ENCODE data around the gene LEO1.

LEO1 gene

GRCh38 chr15:51909584-51909983, 62.0 kb downstream of the LEO1 start:
- DNase-seq (ENCODE audit: insufficient read length, low spot score): no peak
- TF ChIP-seq SPI1 (IDR thresholded peaks at IDR 0.05; ENCODE audit: low read depth, low read length) (no peak), POLR2A (IDR thresholded peaks at IDR 0.05; ENCODE audit: low read depth, low read length) (no peak), PAX5 (IDR thresholded peaks at IDR 0.05; ENCODE audit: insufficient read depth, low read length, severe bottlenecking) (no peak), POU2F2 (IDR thresholded peaks at IDR 0.05; ENCODE audit: low read depth, low read length) (no peak), POLR2AphosphoS5 (IDR thresholded peaks at IDR 0.05; ENCODE audit: low read depth, low read length) (no peak), TAF1 (IDR thresholded peaks at IDR 0.05; ENCODE audit: low read depth, low read length) (no peak)
- FAIRE-seq: no peak

DNA sequence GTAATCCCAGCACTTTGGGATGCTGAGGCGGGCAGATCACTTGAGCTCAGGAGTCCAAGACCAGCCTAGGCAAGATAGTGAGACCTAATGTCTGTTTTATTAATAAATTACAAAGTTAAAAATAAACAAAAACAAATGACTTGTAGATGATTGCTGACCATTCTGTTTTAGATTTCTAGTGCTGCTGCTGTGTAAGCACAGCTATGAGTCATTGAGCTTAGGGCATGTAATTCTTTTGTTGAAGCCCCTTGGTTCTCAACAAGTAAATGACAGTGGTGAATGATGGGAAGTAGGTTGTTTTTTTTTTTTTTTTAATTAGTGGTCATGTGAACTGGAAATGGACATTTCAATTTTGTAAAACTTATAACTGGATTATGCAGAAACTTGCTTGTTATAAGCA, 63.3 kb downstream of the LEO1 start:
- TF ChIP-seq TAF1 (IDR thresholded peaks at IDR 0.05; ENCODE audit: low read depth, low read length): no peak
- no peak for TF ChIP-seq SPI1 (IDR thresholded peaks at IDR 0.05; ENCODE audit: low read depth, low read length)
- no peak for TF ChIP-seq POU2F2 (IDR thresholded peaks at IDR 0.05; ENCODE audit: low read depth, low read length)
- DNase-seq (ENCODE audit: insufficient read length, low spot score) (no peak), FAIRE-seq (no peak)

- no peak for FAIRE-seq
- TF ChIP-seq POU2F2 (IDR thresholded peaks at IDR 0.05; ENCODE audit: low read depth, low read length) (no peak), POLR2A (IDR thresholded peaks at IDR 0.05; ENCODE audit: low read depth, low read length) (no peak), SPI1 (IDR thresholded peaks at IDR 0.05; ENCODE audit: low read depth, low read length) (no peak), POLR2AphosphoS5 (IDR thresholded peaks at IDR 0.05; ENCODE audit: low read depth, low read length) (no peak), TAF1 (IDR thresholded peaks at IDR 0.05; ENCODE audit: low read depth, low read length) (no peak), PAX5 (IDR thresholded peaks at IDR 0.05; ENCODE audit: insufficient read depth, low read length, severe bottlenecking) (no peak)
- no peak for DNase-seq (ENCODE audit: insufficient read length, low spot score)
Observed at GRCh38 chr15:51907136-51907862, 64.3 kb downstream of the LEO1 start.

DNA sequence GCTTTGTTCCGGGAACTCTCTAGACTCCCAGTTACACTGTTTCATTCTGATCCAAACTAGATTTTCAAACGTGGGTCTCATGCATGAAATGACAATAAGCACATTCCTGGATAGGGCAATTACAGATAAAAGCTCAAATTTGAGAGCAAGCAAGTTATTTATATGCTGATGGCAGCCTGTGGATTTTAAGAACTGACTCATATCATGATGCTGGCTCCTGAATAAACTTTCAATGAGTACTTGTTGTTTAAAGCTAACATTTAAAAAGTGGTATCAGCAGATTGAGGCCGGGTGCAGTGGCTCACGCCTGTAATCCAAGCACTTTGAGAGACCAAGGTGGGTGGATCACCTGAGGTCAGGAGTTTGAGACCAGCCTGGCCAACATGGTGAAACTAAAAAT, 66.6 kb downstream of the LEO1 start:
- DNase-seq (ENCODE audit: insufficient read length, low spot score) (no peak), FAIRE-seq (no peak)
- TF ChIP-seq POU2F2 (IDR thresholded peaks at IDR 0.05; ENCODE audit: low read depth, low read length) (no peak), POLR2A (IDR thresholded peaks at IDR 0.05; ENCODE audit: low read depth, low read length) (no peak), POLR2AphosphoS5 (IDR thresholded peaks at IDR 0.05; ENCODE audit: low read depth, low read length) (no peak), PAX5 (IDR thresholded peaks at IDR 0.05; ENCODE audit: insufficient read depth, low read length, severe bottlenecking) (no peak), SPI1 (IDR thresholded peaks at IDR 0.05; ENCODE audit: low read depth, low read length) (no peak), TAF1 (IDR thresholded peaks at IDR 0.05; ENCODE audit: low read depth, low read length) (no peak)

DNA sequence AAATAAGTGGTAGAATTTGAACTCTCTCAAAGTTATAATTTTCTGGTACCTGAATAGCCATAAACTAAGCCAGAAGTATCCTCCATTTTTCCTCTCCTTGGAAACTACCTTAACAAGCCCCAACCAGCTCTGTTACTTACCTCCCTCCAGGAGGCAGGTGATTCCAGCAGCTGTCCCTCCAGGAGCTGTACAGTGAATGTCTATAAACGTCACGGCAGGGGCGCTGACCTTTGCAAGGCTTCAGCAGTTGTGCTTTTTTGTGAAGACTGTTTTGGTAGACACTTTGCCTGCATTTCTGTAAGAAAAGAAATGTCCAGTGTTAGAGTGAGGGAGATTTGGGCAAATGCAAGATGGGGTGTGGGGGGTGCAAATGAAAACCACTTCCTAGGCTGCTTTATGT, 67.2 kb downstream of the LEO1 start:
- FAIRE-seq (no peak), DNase-seq (ENCODE audit: insufficient read length, low spot score) (no peak)
- TF ChIP-seq PAX5 (IDR thresholded peaks at IDR 0.05; ENCODE audit: insufficient read depth, low read length, severe bottlenecking): no peak
- TF ChIP-seq POU2F2 (IDR thresholded peaks at IDR 0.05; ENCODE audit: low read depth, low read length): no peak
- TF ChIP-seq TAF1 (IDR thresholded peaks at IDR 0.05; ENCODE audit: low read depth, low read length): no peak
- no peak for TF ChIP-seq POLR2AphosphoS5 (IDR thresholded peaks at IDR 0.05; ENCODE audit: low read depth, low read length)
- no peak for TF ChIP-seq SPI1 (IDR thresholded peaks at IDR 0.05; ENCODE audit: low read depth, low read length)
- no peak for TF ChIP-seq POLR2A (IDR thresholded peaks at IDR 0.05; ENCODE audit: low read depth, low read length)

GRCh38 chr15:51889486-51889885, 82.1 kb downstream of the LEO1 start:
- DNase-seq (ENCODE audit: insufficient read length, low spot score): no peak
- no peak for FAIRE-seq
- no peak for TF ChIP-seq SPI1 (IDR thresholded peaks at IDR 0.05; ENCODE audit: low read depth, low read length)
- no peak for TF ChIP-seq POU2F2 (IDR thresholded peaks at IDR 0.05; ENCODE audit: low read depth, low read length)
- no peak for TF ChIP-seq POLR2AphosphoS5 (IDR thresholded peaks at IDR 0.05; ENCODE audit: low read depth, low read length)
- TF ChIP-seq POLR2A (IDR thresholded peaks at IDR 0.05; ENCODE audit: low read depth, low read length): no peak
- TF ChIP-seq TAF1 (IDR thresholded peaks at IDR 0.05; ENCODE audit: low read depth, low read length): no peak
- TF ChIP-seq PAX5 (IDR thresholded peaks at IDR 0.05; ENCODE audit: insufficient read depth, low read length, severe bottlenecking): no peak

- no peak for FAIRE-seq
- TF ChIP-seq POLR2AphosphoS5 (IDR thresholded peaks at IDR 0.05; ENCODE audit: low read depth, low read length) (no peak), TAF1 (IDR thresholded peaks at IDR 0.05; ENCODE audit: low read depth, low read length) (no peak), SPI1 (IDR thresholded peaks at IDR 0.05; ENCODE audit: low read depth, low read length) (no peak), PAX5 (IDR thresholded peaks at IDR 0.05; ENCODE audit: insufficient read depth, low read length, severe bottlenecking) (no peak), POLR2A (IDR thresholded peaks at IDR 0.05; ENCODE audit: low read depth, low read length) (no peak), POU2F2 (IDR thresholded peaks at IDR 0.05; ENCODE audit: low read depth, low read length) (no peak)
- no peak for DNase-seq (ENCODE audit: insufficient read length, low spot score)
Observed at GRCh38 chr15:51888593-51889195, 82.9 kb downstream of the LEO1 start.
